Brain microvascular endothelial cell (primary cell): ENCODE data around the gene THRB.

ENCODE experiments used
- DNase-seq: peaks from one replicate; pipeline ENCODE4 v3.0.0-alpha.2; 2020
- H3K27ac ChIP-seq: fragments of 250-450 bp; sonication (Bioruptor Pico); 2 replicates; pipeline ENCODE4 v1.5.1; 2020; ENCODE audit warnings: mild to moderate bottlenecking, moderate library complexity
- H3K27me3 ChIP-seq: fragments of 250-450 bp; sonication (Bioruptor Pico); replicated peaks from 2 replicates; pipeline ENCODE4 v1.5.1; 2020; ENCODE audit warnings: mild to moderate bottlenecking
- H3K36me3 ChIP-seq: fragments of 250-450 bp; sonication (Bioruptor Pico); replicated peaks from 2 replicates; pipeline ENCODE4 v1.5.1; 2020; ENCODE audit warnings: mild to moderate bottlenecking
- H3K4me3 ChIP-seq: 2 replicates; pipeline ENCODE4 v1.5.1; 2011; ENCODE audit warnings: low read depth, mild to moderate bottlenecking, control low read depth, low read length, moderate library complexity
- CTCF ChIP-seq: IDR thresholded peaks from 2 replicates; pipeline ENCODE4 v1.5.1; 2011; ENCODE audit warnings: low read depth, mild to moderate bottlenecking, moderate library complexity, low read length, control low read depth, inconsistent platforms; ENCODE audit errors: missing control alignments
- in situ Hi-C: cut with HindIII; loops from 2 replicates; pipeline ENCODE4 v1.10.0; 2017; ENCODE audit warnings: low sequenced_read_pairs, low pct_ligation_motif_present

Gene THRB

GRCh38 chr3:24367216-24367615 lies 127.4 kb downstream of the THRB start:
- Histone ChIP-seq H3K36me3 (no peaks in the 10 kb centered on the region), H3K4me3 (no peak overlapping the region), H3K27ac (no peak overlapping the region), H3K27me3 (no peaks in the 10 kb centered on the region)
- in situ Hi-C loops, result no loop called here
- no peak for TF ChIP-seq CTCF
- no peak for DNase-seq

- DNase-seq, result peak; percentile 83
- no peaks in the 10 kb centered on the region for H3K27me3 ChIP-seq
- in situ Hi-C loops, result no loop called here
- H3K4me3 ChIP-seq, result no peak overlapping the region
- peak; percentile 32 for TF ChIP-seq CTCF
- no peaks in the 10 kb centered on the region for H3K36me3 ChIP-seq
- no peak overlapping the region for H3K27ac ChIP-seq
Observed at GRCh38 chr3:24365168-24365567, 129.5 kb downstream of the THRB start.

- TF ChIP-seq CTCF, result no peak
- in situ Hi-C loops, result no loop called here
- Histone ChIP-seq H3K27me3 (no peaks in the 10 kb centered on the region), H3K36me3 (no peaks in the 10 kb centered on the region), H3K27ac (no peak overlapping the region), H3K4me3 (no peak overlapping the region)
- no peak for DNase-seq
Observed at GRCh38 chr3:24364359-24364758, 130.3 kb downstream of the THRB start.

- no peak for TF ChIP-seq CTCF
- DNase-seq, result no peak
- in situ Hi-C loops, result no loop called here
- H3K36me3 ChIP-seq, result no peaks in the 10 kb centered on the region
- H3K4me3 ChIP-seq, result no peak overlapping the region
- H3K27ac ChIP-seq, result no peak overlapping the region
- H3K27me3 ChIP-seq, result no peaks in the 10 kb centered on the region
Observed at GRCh38 chr3:24363242-24363641, 131.4 kb downstream of the THRB start.

- Histone ChIP-seq H3K27ac (no peak overlapping the region), H3K4me3 (no peak overlapping the region), H3K27me3 (no peaks in the 10 kb centered on the region), H3K36me3 (no peaks in the 10 kb centered on the region)
- TF ChIP-seq CTCF, result no peak
- in situ Hi-C loops, result no loop called here
- no peak for DNase-seq
Observed at GRCh38 chr3:24361623-24362022, 133.0 kb downstream of the THRB start.

GRCh38 chr3:24360957-24361356 lies 133.7 kb downstream of the THRB start:
- no peak for TF ChIP-seq CTCF
- DNase-seq, result no peak
- Histone ChIP-seq H3K4me3 (no peak overlapping the region), H3K27ac (no peak overlapping the region), H3K36me3 (no peaks in the 10 kb centered on the region), H3K27me3 (no peaks in the 10 kb centered on the region)
- in situ Hi-C loops, result no loop called here
